Activated CD8-positive, alpha-beta memory T cell treated with anti-CD3 and anti-CD28 coated beads, Interleukin-2, amount 50 U/mL, for 48 hours (primary cell): Measurements from ENCODE around the gene M6PR.
"Not testable (repeated sequence)": the region's sequence is repeated elsewhere in the genome, so short reads cannot be mapped to it uniquely, and the experiment has no call there.

ENCODE experiments used
- DNase-seq: peaks from one replicate; pipeline ENCODE4 v3.0.0-alpha.2; 2020

Gene M6PR

GRCh38 chr12:8911606-8912268, 37.7 kb downstream of the M6PR start:
- DNase-seq, result no peak

DNA sequence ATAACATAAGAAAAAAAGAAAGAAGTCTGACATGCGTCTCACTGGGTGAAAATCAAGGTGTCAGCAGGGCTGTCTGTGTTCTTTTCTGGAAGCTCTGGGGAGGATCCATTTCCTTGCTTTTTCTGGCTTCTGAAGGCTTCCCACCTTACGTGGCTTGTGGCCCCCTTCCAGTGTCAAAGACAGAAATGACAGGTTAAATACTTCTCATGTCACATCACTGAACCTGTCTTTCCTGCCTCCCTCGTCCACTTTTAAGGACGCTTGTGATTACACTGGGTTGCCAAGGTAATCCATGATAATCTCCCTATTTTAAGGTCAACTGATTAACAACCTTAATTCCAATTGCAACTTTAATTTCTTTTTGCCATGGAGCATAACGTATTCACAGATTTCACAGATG, 39.7 kb downstream of the M6PR start:
- no peak for DNase-seq

- DNase-seq, result no peak
Observed at GRCh38 chr12:8907513-8907912, 41.9 kb downstream of the M6PR start.

- DNase-seq, result no peak
Observed at GRCh38 chr12:8906266-8907180, 42.9 kb downstream of the M6PR start.

DNA sequence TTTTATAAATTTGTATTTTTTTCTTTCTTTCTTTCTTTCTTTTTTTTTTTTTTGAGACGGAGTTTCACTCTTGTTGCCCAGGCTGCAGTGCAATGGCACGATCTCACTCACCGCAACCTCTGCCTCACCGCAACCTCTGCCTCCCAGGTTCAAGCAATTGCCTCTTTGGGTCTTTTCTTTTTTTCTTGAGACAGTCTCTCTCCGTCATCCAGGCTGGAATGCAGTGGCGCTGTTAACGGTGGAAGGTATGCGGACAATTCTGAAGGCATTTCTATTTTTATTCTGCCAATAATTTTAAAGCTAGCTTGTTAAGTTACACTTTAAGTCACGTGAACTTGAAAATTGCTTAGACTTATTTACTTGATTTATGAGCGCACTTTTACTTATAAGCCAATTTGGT, 43.9 kb downstream of the M6PR start:
- DNase-seq, result no peak

DNA sequence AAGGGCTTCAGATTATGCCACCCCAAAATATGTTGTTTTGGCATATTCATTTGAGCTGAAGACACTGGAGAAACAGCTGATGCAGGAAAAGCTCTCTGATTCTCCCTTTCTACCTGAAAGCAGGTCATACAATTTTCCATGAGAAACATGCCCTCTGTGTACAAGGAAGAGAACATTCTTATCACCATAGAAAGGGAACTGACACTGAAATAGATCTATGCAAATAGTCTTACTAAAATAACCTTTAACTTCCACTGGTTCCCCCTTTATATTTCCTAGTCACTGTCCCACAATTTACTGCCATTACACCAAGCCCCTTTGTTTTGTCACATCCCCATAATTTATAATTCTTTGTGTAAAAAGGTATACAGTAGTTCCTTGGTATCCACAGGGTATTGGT, 44.8 kb downstream of the M6PR start:
- no peak for DNase-seq

GRCh38 chr12:8903646-8904045, 45.8 kb downstream of the M6PR start:
- DNase-seq, result no peak

GRCh38 chr12:8902703-8903102, 46.7 kb downstream of the M6PR start:
- DNase-seq, result not testable (repeated sequence)

- DNase-seq, result no peak
Observed at GRCh38 chr12:8899830-8900229, 49.6 kb downstream of the M6PR start.

DNA sequence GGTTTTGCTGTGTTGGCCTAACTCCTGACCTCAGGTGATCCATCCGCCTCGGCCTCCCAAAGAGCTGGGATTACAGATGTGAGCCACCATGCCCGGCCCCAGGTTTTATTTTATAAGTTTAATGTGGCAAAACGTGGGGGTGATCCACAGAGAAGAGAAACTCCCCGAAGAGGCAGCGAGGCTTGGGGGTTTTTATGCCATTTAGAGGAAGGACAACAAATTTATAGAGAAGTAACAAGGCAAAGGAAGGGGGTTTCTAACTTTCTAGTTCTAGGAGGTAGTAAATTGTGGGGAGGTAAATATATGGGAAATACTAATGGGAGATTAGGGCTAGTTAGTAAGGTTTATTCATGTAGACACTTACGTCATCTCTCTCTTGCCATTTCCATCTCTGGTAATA, 52.4 kb downstream of the M6PR start:
- DNase-seq, result no peak

DNA sequence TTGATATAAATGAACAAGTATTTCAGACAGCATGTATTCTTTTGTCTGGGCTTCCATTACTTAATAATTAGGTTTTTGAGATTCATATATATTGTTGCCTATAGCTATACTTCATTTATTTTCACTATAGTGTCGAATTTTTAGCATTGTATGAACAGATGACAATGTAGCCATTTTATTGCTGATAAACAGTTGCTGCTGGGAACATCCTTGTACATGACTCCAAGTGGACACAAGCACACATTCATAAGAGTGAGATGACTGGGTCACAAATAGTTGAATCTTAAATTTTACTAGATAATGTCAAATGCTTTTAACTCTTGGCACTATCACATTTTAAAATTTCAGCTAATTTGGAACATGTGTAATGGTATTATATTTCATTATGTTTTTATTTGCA, 54.5 kb downstream of the M6PR start:
- no peak for DNase-seq

- DNase-seq, result no peak
Observed at GRCh38 chr12:8894378-8894777, 55.1 kb downstream of the M6PR start.

GRCh38 chr12:8891976-8892375, 57.5 kb downstream of the M6PR start:
- no peak for DNase-seq
